Measurements from ENCODE around the gene DRG1.

Gene DRG1

DNA sequence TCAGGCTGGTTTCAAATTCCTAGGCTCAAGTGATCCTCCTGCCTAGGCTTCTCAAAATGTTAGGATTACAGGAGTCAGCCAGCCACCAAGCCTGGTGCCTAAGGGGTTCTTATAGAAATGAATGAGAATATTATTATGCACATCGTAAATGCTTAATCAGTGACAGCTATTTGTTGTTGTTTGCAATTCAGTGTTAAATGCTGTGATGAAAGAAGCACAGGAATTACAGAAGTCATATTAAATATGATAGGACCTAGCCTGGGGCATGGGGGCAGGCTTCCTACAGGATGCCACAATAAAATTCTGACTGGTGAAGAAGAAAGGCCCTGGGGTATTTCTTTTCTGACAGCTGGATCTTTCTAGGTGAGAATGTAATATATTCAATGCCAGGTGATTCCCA lies 39.4 kb upstream of the DRG1 start:
- TF ChIP-seq RARB (CRISPR knock-in tag; IDR thresholded peaks at IDR 0.05) (no peak), ARNTL (CRISPR knock-in tag; IDR thresholded peaks at IDR 0.05; ENCODE audit: borderline replicate concordance, low read depth) (no peak), GLIS3 (CRISPR knock-in tag; IDR thresholded peaks at IDR 0.05) (no peak), ZNF8 (CRISPR knock-in tag; IDR thresholded peaks at IDR 0.05) (no peak), TCF4 (CRISPR knock-in tag; IDR thresholded peaks at IDR 0.05; ENCODE audit: borderline replicate concordance) (no peak), TOX (CRISPR knock-in tag; IDR thresholded peaks at IDR 0.05; ENCODE audit: borderline replicate concordance) (no peak), ZFP30 (CRISPR knock-in tag; IDR thresholded peaks at IDR 0.05) (no peak), ISL1 (CRISPR knock-in tag; IDR thresholded peaks at IDR 0.05) (no peak)
- TF ChIP-seq, protein P1, sequence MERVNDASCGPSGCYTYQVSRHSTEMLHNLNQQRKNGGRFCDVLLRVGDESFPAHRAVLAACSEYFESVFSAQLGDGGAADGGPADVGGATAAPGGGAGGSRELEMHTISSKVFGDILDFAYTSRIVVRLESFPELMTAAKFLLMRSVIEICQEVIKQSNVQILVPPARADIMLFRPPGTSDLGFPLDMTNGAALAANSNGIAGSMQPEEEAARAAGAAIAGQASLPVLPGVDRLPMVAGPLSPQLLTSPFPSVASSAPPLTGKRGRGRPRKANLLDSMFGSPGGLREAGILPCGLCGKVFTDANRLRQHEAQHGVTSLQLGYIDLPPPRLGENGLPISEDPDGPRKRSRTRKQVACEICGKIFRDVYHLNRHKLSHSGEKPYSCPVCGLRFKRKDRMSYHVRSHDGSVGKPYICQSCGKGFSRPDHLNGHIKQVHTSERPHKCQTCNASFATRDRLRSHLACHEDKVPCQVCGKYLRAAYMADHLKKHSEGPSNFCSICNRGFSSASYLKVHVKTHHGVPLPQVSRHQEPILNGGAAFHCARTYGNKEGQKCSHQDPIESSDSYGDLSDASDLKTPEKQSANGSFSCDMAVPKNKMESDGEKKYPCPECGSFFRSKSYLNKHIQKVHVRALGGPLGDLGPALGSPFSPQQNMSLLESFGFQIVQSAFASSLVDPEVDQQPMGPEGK (CRISPR knock-in tag; IDR thresholded peaks at IDR 0.05; ENCODE audit: borderline replicate concordance), result no peak
- TF ChIP-seq, protein P2, sequence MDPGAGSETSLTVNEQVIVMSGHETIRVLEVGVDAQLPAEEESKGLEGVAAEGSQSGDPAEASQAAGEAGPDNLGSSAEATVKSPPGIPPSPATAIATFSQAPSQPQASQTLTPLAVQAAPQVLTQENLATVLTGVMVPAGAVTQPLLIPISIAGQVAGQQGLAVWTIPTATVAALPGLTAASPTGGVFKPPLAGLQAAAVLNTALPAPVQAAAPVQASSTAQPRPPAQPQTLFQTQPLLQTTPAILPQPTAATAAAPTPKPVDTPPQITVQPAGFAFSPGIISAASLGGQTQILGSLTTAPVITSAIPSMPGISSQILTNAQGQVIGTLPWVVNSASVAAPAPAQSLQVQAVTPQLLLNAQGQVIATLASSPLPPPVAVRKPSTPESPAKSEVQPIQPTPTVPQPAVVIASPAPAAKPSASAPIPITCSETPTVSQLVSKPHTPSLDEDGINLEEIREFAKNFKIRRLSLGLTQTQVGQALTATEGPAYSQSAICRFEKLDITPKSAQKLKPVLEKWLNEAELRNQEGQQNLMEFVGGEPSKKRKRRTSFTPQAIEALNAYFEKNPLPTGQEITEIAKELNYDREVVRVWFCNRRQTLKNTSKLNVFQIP (CRISPR knock-in tag; IDR thresholded peaks at IDR 0.05; ENCODE audit: borderline replicate concordance, low read depth), result no peak
- TF ChIP-seq, protein P3, sequence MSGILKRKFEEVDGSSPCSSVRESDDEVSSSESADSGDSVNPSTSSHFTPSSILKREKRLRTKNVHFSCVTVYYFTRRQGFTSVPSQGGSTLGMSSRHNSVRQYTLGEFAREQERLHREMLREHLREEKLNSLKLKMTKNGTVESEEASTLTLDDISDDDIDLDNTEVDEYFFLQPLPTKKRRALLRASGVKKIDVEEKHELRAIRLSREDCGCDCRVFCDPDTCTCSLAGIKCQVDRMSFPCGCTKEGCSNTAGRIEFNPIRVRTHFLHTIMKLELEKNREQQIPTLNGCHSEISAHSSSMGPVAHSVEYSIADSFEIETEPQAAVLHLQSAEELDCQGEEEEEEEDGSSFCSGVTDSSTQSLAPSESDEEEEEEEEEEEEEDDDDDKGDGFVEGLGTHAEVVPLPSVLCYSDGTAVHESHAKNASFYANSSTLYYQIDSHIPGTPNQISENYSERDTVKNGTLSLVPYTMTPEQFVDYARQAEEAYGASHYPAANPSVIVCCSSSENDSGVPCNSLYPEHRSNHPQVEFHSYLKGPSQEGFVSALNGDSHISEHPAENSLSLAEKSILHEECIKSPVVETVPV (CRISPR knock-in tag; IDR thresholded peaks at IDR 0.05), result no peak
- TF ChIP-seq, protein P4, sequence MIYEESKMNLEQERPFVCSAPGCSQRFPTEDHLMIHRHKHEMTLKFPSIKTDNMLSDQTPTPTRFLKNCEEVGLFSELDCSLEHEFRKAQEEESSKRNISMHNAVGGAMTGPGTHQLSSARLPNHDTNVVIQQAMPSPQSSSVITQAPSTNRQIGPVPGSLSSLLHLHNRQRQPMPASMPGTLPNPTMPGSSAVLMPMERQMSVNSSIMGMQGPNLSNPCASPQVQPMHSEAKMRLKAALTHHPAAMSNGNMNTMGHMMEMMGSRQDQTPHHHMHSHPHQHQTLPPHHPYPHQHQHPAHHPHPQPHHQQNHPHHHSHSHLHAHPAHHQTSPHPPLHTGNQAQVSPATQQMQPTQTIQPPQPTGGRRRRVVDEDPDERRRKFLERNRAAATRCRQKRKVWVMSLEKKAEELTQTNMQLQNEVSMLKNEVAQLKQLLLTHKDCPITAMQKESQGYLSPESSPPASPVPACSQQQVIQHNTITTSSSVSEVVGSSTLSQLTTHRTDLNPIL (CRISPR knock-in tag; IDR thresholded peaks at IDR 0.05; ENCODE audit: low read depth), result no peak
- ATAC-seq, result no peak

DNA sequence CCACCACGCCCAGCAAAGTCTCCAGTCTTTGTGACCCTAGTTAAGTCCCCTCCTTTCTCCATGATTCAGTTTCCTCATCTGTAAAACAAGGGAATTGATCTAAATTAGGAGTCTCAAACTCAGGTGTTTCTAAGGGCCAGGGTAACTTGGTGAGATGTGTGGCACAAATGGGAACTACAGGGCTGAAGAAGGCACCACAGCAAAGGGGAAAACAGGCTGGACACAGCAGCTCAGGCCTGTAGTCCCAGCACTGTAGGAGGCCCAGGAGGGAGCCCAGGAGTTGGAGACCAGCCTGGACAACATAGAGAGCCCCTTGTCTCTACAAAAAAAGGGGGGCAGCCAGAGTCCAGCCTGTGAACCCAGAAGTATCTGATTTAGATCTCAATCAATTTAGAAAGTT lies 37.7 kb upstream of the DRG1 start:
- TF ChIP-seq, protein P2 (CRISPR knock-in tag; IDR thresholded peaks at IDR 0.05; ENCODE audit: borderline replicate concordance, low read depth), result no peak
- no peak for TF ChIP-seq TOX (CRISPR knock-in tag; IDR thresholded peaks at IDR 0.05; ENCODE audit: borderline replicate concordance)
- no peak for TF ChIP-seq ZFP3 (CRISPR knock-in tag; IDR thresholded peaks at IDR 0.05)
- TF ChIP-seq, protein P4 (CRISPR knock-in tag; IDR thresholded peaks at IDR 0.05; ENCODE audit: low read depth), result no peak
- no peak for TF ChIP-seq ZNF8 (CRISPR knock-in tag; IDR thresholded peaks at IDR 0.05)
- TF ChIP-seq RARB (CRISPR knock-in tag; IDR thresholded peaks at IDR 0.05), result no peak
- TF ChIP-seq, protein P5, sequence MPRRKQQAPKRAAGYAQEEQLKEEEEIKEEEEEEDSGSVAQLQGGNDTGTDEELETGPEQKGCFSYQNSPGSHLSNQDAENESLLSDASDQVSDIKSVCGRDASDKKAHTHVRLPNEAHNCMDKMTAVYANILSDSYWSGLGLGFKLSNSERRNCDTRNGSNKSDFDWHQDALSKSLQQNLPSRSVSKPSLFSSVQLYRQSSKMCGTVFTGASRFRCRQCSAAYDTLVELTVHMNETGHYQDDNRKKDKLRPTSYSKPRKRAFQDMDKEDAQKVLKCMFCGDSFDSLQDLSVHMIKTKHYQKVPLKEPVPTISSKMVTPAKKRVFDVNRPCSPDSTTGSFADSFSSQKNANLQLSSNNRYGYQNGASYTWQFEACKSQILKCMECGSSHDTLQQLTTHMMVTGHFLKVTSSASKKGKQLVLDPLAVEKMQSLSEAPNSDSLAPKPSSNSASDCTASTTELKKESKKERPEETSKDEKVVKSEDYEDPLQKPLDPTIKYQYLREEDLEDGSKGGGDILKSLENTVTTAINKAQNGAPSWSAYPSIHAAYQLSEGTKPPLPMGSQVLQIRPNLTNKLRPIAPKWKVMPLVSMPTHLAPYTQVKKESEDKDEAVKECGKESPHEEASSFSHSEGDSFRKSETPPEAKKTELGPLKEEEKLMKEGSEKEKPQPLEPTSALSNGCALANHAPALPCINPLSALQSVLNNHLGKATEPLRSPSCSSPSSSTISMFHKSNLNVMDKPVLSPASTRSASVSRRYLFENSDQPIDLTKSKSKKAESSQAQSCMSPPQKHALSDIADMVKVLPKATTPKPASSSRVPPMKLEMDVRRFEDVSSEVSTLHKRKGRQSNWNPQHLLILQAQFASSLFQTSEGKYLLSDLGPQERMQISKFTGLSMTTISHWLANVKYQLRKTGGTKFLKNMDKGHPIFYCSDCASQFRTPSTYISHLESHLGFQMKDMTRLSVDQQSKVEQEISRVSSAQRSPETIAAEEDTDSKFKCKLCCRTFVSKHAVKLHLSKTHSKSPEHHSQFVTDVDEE (CRISPR knock-in tag; IDR thresholded peaks at IDR 0.05), result no peak
- TF ChIP-seq ZC3H10 (CRISPR knock-in tag; IDR thresholded peaks at IDR 0.05), result no peak
- no peak for TF ChIP-seq ARNTL (CRISPR knock-in tag; IDR thresholded peaks at IDR 0.05; ENCODE audit: borderline replicate concordance, low read depth)
- no peak for TF ChIP-seq BACH2 (CRISPR knock-in tag; IDR thresholded peaks at IDR 0.05; ENCODE audit: borderline replicate concordance)
- TF ChIP-seq ZNF565 (CRISPR knock-in tag; conservative IDR thresholded peaks at IDR 0.05; ENCODE audit: low read depth), result no peak
- TF ChIP-seq, protein P3 (CRISPR knock-in tag; IDR thresholded peaks at IDR 0.05), result no peak
- TF ChIP-seq OSR1 (CRISPR knock-in tag; IDR thresholded peaks at IDR 0.05), result no peak
- TF ChIP-seq CSDC2 (CRISPR knock-in tag; IDR thresholded peaks at IDR 0.05), result no peak
- TF ChIP-seq TCF4 (CRISPR knock-in tag; IDR thresholded peaks at IDR 0.05; ENCODE audit: borderline replicate concordance), result no peak
- TF ChIP-seq SNAI2 (CRISPR knock-in tag; IDR thresholded peaks at IDR 0.05), result no peak
- ATAC-seq, result no peak
